Upper lobe of right lung (tissue), 1 donor: ENCODE measurements around the gene CCDC174. TPM values are rescaled to one million over a fixed set of nuclear protein-coding genes. Genes with fewer than 3 reads are reported as not detected.

Source experiments
- ATAC-seq: fragments of 200-7000 bp; cut with Tn5 transposase; one replicate; pipeline ENCODE4 v1.9.1; 2020; ENCODE audit warnings: mild to moderate bottlenecking, moderate library complexity
- DNase-seq: peaks from one replicate; pipeline ENCODE4 v3.0.0-alpha.2; 2020
- H3K27ac ChIP-seq: fragments of 200-600 bp; one replicate; pipeline ENCODE4 v1.8.0; 2022
- H3K27me3 ChIP-seq: fragments of 200-600 bp; one replicate; pipeline ENCODE4 v1.8.0; 2022; ENCODE audit warnings: mild to moderate bottlenecking
- H3K36me3 ChIP-seq: fragments of 200-600 bp; one replicate; pipeline ENCODE4 v1.8.0; 2022
- H3K4me1 ChIP-seq: fragments of 200-600 bp; one replicate; pipeline ENCODE4 v1.8.0; 2022
- H3K4me3 ChIP-seq: fragments of 200-600 bp; one replicate; pipeline ENCODE4 v1.8.0; 2022; ENCODE audit warnings: mild to moderate bottlenecking
- H3K9me3 ChIP-seq: fragments of 200-600 bp; one replicate; pipeline ENCODE4 v1.8.0; 2022
- intact Hi-C: fragments of 100-400 bp; cut with DNase I; formaldehyde crosslinking; loops from one replicate; pipeline ENCODE4 v1.11.0; 2022
- total RNA-seq: library from RNA; stranded (reverse); fragmentation: NEBNext Ultra II Directional; extraction: Animal tissue kit (Norgen Biotek cat#: 25700); gene quantifications from one replicate; pipeline ENCODE4 v1.2.1, GENCODE V29; 2021
- TF ChIP-seq, protein P1 (sequence below): fragments of 200-600 bp; IDR thresholded peaks from one replicate; pipeline ENCODE4 v1.8.0; 2022; ENCODE audit warnings: antibody characterized with exemption
- donor health status: DM: no; HTN: yes; CAD: no; lungs with severe emphysema.

The CCDC174 gene
- total RNA-seq, 1 donor from 2014 or later = 22.1 TPM

DNA sequence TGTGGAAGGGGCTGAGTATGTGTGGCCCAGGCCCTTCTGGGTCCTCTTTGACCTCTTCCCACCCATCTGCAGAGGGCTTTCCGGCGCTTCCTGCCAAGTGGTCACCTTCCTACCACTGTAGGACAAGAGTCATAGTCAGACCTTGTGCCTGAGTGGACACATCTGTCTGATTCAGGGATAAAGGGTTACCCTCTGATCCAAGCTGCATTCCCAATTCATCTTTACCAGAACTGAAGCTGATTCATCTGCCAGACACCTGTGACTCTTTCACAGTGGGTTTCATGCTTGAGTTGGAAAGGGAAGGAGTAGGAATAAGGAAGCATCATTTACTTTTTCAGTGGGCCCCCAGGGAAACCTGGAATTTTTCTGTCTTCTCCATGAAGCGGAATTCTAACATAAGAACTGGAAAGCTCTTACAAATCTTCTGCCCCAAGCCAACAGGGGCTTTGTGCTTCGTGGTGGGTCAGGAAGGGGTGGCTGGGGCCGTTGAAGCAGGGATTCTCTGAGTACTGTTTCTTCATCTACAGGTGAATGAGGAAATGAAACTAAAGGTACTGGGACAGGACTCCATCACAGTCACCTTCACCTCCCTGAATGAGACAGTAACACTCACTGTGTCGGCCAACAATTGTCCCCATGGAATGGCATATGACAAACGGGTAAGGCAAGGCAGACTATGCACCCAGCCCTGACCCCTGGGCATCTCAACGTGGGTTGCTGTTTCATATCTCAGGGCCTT, 69.7 kb downstream of the CCDC174 start:
- Histone ChIP-seq H3K36me3 (no peaks in the 10 kb centered on the region), H3K4me1 (peaks cover 9% of the 10 kb centered on the region), H3K4me3 (no peak overlapping the region), H3K27ac (no peak overlapping the region), H3K27me3 (no peaks in the 10 kb centered on the region), H3K9me3 (no peaks in the 10 kb centered on the region)
- TF ChIP-seq, protein P1, sequence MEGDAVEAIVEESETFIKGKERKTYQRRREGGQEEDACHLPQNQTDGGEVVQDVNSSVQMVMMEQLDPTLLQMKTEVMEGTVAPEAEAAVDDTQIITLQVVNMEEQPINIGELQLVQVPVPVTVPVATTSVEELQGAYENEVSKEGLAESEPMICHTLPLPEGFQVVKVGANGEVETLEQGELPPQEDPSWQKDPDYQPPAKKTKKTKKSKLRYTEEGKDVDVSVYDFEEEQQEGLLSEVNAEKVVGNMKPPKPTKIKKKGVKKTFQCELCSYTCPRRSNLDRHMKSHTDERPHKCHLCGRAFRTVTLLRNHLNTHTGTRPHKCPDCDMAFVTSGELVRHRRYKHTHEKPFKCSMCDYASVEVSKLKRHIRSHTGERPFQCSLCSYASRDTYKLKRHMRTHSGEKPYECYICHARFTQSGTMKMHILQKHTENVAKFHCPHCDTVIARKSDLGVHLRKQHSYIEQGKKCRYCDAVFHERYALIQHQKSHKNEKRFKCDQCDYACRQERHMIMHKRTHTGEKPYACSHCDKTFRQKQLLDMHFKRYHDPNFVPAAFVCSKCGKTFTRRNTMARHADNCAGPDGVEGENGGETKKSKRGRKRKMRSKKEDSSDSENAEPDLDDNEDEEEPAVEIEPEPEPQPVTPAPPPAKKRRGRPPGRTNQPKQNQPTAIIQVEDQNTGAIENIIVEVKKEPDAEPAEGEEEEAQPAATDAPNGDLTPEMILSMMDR = no peak
- ATAC-seq (no peak), DNase-seq (no peak)
- intact Hi-C loops = no loop called here

Other genes starting within 250 kb of the CCDC174 start
- 54.3 TPM for gene SLC6A6, start 249.2 kb upstream of the CCDC174 start, total RNA-seq
- 0.52 TPM for gene GRIP2, start 111.4 kb upstream of the CCDC174 start, total RNA-seq
- 0.14 TPM for gene C3orf20, start 23.4 kb downstream of the CCDC174 start, total RNA-seq
- gene FGD5, start 167.2 kb downstream of the CCDC174 start, total RNA-seq = 84.2 TPM